HG03469 (cell line): ENCODE data around the gene DOK6.

Source experiments
- ATAC-seq: cut with Tn5 transposase; IDR thresholded peaks from one replicate; pipeline ENCODE4 v1.9.1; 2021; ENCODE audit warnings: mild to moderate bottlenecking, moderate library complexity, moderate number of reproducible peaks; ENCODE audit not compliant: unreplicated experiment

Gene DOK6

GRCh38 chr18:69531973-69532372 lies 131.3 kb downstream of the DOK6 start:
- ATAC-seq, result no peak

GRCh38 chr18:69537183-69537582 lies 136.5 kb downstream of the DOK6 start:
- no peak for ATAC-seq

GRCh38 chr18:69538849-69539248 lies 138.2 kb downstream of the DOK6 start:
- no peak for ATAC-seq

GRCh38 chr18:69539404-69539803 lies 138.7 kb downstream of the DOK6 start:
- ATAC-seq, result no peak

GRCh38 chr18:69556228-69556627 lies 155.5 kb downstream of the DOK6 start:
- ATAC-seq, result no peak

- no peak for ATAC-seq
Observed at GRCh38 chr18:69557282-69557681, 156.6 kb downstream of the DOK6 start.

GRCh38 chr18:69558052-69558451 lies 157.4 kb downstream of the DOK6 start:
- no peak for ATAC-seq

GRCh38 chr18:69559604-69560003 lies 158.9 kb downstream of the DOK6 start:
- ATAC-seq, result no peak

- no peak for ATAC-seq
Observed at GRCh38 chr18:69564602-69565001, 163.9 kb downstream of the DOK6 start.

GRCh38 chr18:69567813-69568488 lies 167.3 kb downstream of the DOK6 start:
- no peak for ATAC-seq

- no peak for ATAC-seq
Observed at GRCh38 chr18:69569133-69569532, 168.4 kb downstream of the DOK6 start.

GRCh38 chr18:69574401-69574800 lies 173.7 kb downstream of the DOK6 start:
- ATAC-seq, result no peak

- ATAC-seq, result peak; percentile 87
Observed at GRCh38 chr18:69580107-69580506, 179.4 kb downstream of the DOK6 start.

GRCh38 chr18:69584429-69584828 lies 183.7 kb downstream of the DOK6 start:
- ATAC-seq, result no peak

- no peak for ATAC-seq
Observed at GRCh38 chr18:69585696-69586095, 185.0 kb downstream of the DOK6 start.

GRCh38 chr18:69586537-69586936 lies 185.8 kb downstream of the DOK6 start:
- ATAC-seq, result no peak

- no peak for ATAC-seq
Observed at GRCh38 chr18:69588301-69588700, 187.6 kb downstream of the DOK6 start.

- no peak for ATAC-seq
Observed at GRCh38 chr18:69590150-69590549, 189.5 kb downstream of the DOK6 start.

- no peak for ATAC-seq
Observed at GRCh38 chr18:69596345-69596744, 195.7 kb downstream of the DOK6 start.

- ATAC-seq, result no peak
Observed at GRCh38 chr18:69597561-69597960, 196.9 kb downstream of the DOK6 start.

- ATAC-seq, result no peak
Observed at GRCh38 chr18:69599377-69599776, 198.7 kb downstream of the DOK6 start.

GRCh38 chr18:69612242-69612641 lies 211.6 kb downstream of the DOK6 start:
- no peak for ATAC-seq

GRCh38 chr18:69616114-69616513 lies 215.4 kb downstream of the DOK6 start:
- ATAC-seq, result no peak
